ENCODE results near the gene SLC4A11. TPM values are rescaled to one million over a fixed set of nuclear protein-coding genes. Genes with fewer than 3 reads are reported as not detected.
A peak's percentile ranks its signal among the peaks of the same experiment; 100 is the strongest.

Gene SLC4A11
- 1 to 10 TPM in 1 of 2 donors, under 1 TPM in 1; 0.53 to 1.9 TPM for total RNA-seq

DNA sequence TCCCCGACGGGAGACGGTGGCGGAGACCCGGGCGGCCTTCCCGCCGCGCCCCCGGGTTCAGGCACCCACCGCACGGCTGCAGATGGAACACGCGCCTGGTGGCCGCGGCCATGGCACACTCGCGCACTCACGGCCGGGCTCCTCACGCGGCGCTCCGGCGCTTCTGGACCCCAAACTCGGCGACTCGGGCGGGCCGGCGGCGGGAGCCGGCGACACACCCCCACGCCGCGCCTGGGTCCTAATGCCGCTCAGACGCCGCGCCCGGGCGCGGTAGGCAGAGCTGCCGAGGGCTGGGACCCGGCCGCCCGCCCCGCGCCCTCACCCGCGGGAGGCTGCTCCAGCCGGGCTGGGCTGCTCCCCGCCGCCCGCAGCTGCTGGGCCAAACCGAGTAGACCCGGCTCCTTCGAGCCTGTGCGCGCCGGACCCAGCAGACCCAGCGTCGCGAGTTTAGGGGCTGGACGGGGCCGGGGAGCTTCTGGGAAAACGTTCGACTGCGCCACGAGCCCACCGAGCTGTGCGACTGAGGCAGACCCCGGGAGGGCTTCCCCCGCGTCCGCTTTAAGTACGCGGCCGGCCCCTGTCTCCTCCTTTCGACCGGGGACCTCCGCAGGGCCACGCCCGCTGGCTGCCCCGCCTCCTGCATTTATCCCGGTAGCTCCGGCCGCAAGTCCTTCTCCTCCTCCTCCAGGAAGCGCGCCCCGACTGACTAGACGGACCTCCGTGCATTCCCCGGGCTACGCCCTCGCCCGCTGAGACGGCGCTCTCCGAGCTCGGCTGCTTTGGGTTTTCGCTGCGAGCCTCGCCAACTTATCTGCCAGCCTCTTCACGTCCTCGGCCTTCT is at the start of gene SLC4A11:
Gene SLC4A11, minus strand, starts transcription at position 165 of the 841 bp plus-strand sequence. Its CDS starts 53 bp downstream, at position 112.
- Mint-ChIP-seq H3K27ac (no peak within 1 kb of the TSS), H3K4me3 (peak within 1 kb of the TSS; percentile 85 to 95), H3K4me1 (ENCODE audit: low read depth) (peaks cover 11% of the 10 kb centered on the region), H3K27me3 (ENCODE audit: low read depth) (peaks cover 62% of the 10 kb centered on the region), H3K9me3 (no peaks in the 10 kb centered on the region), H3K36me3 (ENCODE audit: insufficient read depth in 2 of 2) (peaks cover 0 to 5% of the 10 kb centered on the region in 2 donors)
- peak; percentile 78 to 79 for ATAC-seq (replicated peaks in 1 of 2)
- peak; percentile 59 to 65 for DNase-seq

DNA sequence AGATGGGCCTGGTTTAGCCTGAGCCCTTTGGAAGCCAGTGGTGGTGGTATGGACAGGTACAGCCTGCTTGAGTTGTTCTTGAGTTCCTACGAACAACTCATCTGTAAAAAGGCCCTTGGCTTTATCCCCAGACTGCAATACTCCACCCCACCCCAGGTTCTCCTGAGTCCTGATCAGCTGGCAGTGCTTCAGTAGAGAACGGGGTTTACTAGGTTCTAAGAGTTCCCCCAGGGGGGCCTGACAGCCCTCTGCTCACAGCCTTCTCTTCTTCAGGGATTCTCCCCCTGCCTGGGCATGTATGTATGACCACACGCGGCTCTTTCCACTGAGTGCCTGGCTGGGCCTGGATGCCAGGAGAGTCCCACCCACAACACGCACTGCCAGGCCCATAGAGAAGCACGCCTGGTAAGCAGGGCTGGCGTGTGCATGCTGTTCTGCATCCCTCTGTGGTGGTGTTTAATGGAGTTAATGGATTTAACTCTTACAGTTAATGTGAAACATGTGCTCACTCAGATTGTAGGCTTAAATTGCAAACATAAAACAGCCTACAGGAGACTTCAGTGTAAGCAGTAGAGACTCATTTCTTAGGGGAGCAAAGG is 44.3 kb upstream of the SLC4A11 start:
- Mint-ChIP-seq H3K4me3 (no peak overlapping the region), H3K9me3 (no peaks in the 10 kb centered on the region), H3K27me3 (ENCODE audit: low read depth) (no peaks in the 10 kb centered on the region), H3K36me3 (ENCODE audit: insufficient read depth in 2 of 2) (no peaks in the 10 kb centered on the region), H3K27ac (no peak overlapping the region), H3K4me1 (ENCODE audit: low read depth) (peaks cover 5% of the 10 kb centered on the region)
- DNase-seq (no peak), ATAC-seq (replicated peaks in 1 of 2) (no peak)

DNA sequence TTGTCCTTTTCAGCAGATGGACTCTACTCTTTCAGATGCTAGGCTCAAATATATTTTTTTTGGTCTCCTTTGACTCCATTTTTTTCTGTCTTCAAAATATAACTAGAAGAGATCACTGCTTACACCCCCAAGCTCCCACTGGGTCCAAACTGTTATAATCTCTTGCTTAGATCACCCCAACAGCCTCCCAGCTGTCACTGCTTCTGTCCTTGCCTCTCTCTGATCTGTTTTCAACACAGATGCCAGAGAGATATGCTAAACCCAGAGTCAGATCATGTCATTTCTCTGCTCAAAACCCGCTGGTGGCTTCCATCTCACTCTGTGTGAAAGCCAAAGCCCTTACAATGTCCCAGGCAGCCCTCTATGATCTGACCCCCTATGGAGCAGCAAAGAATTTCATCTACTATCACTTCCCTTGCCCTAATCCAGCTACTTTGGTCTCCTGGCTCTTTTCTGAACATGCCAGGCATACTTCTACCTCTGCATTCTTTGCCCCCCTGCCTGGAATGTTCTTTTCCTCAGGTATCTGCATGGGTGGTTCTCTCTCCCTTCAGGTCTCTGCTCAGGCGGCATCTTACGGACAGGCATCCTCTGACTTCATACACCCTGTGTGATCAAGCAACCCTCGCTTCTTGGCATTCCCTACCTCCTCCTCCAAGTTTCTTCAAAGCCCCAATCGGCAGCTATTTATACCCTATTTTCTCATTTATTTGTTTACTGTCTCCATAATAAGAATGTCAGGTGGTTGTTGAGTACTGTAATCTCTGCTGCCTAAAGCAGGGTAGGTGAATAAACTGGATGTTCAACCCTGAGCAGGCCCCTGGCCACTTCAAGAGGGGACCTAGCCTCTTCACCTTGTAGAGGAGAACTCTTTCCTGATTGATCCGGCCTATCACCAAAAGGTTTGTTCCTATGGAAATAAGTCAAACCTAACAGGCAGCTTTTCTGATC is 43.6 kb upstream of the SLC4A11 start:
- no peaks in the 10 kb centered on the region for H3K9me3 Mint-ChIP-seq
- ATAC-seq (replicated peaks in 1 of 2): no peak
- H3K36me3 Mint-ChIP-seq (ENCODE audit: insufficient read depth in 2 of 2): no peaks in the 10 kb centered on the region
- H3K27me3 Mint-ChIP-seq (ENCODE audit: low read depth): no peaks in the 10 kb centered on the region
- H3K4me1 Mint-ChIP-seq (ENCODE audit: low read depth): peaks cover 5% of the 10 kb centered on the region
- H3K4me3 Mint-ChIP-seq: no peak overlapping the region
- H3K27ac Mint-ChIP-seq: no peak overlapping the region
- no peak for DNase-seq

DNA sequence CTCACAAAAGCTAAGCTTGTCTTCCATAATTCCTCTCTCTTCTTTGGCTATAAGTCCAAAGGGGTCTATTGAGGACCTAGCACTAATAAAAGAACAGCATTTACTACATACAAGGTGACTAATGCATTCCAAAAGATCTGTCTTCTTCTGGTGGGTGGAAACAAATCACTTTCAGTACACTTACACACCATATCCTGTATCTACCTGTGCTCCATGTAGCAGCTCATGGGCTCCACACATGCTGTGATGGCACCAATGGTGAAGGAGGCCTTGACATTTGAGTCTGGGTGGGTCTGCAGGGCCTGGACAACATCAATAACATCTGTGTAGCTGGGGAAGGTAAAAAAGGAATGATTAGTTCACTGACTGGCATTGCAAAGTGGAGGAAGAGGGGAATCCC is 42.4 kb upstream of the SLC4A11 start:
- ATAC-seq (replicated peaks in 1 of 2) (no peak), DNase-seq (no peak)
- Mint-ChIP-seq H3K9me3 (no peaks in the 10 kb centered on the region), H3K4me1 (ENCODE audit: low read depth) (peaks cover 5% of the 10 kb centered on the region), H3K36me3 (ENCODE audit: insufficient read depth in 2 of 2) (no peaks in the 10 kb centered on the region), H3K27me3 (ENCODE audit: low read depth) (no peaks in the 10 kb centered on the region), H3K4me3 (no peak overlapping the region), H3K27ac (no peak overlapping the region)

DNA sequence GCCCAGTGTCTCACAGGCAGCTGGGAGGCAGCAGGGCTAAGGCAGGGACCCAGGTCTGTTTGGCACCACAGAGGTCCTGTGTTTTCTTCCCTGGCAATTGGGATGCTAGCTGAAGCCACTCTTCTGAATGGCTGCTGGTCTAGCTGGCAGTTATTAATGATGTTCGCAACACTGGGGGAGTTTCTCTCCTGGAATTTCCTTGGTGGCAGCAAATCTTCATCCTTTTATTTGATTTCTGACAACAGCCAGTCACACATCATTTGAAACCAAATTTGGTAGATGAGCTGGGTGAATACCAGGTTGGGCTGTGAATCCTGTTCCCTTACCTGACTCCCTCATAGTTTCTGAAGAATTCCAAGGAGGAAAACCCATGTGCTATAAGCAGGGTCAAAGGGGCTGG is 40.8 kb upstream of the SLC4A11 start:
- Mint-ChIP-seq H3K4me1 (ENCODE audit: low read depth) (peaks cover 5% of the 10 kb centered on the region), H3K27me3 (ENCODE audit: low read depth) (no peaks in the 10 kb centered on the region), H3K27ac (no peak overlapping the region), H3K4me3 (no peak overlapping the region), H3K36me3 (ENCODE audit: insufficient read depth in 2 of 2) (no peaks in the 10 kb centered on the region), H3K9me3 (no peaks in the 10 kb centered on the region)
- ATAC-seq (replicated peaks in 1 of 2): no peak
- DNase-seq: no peak

DNA sequence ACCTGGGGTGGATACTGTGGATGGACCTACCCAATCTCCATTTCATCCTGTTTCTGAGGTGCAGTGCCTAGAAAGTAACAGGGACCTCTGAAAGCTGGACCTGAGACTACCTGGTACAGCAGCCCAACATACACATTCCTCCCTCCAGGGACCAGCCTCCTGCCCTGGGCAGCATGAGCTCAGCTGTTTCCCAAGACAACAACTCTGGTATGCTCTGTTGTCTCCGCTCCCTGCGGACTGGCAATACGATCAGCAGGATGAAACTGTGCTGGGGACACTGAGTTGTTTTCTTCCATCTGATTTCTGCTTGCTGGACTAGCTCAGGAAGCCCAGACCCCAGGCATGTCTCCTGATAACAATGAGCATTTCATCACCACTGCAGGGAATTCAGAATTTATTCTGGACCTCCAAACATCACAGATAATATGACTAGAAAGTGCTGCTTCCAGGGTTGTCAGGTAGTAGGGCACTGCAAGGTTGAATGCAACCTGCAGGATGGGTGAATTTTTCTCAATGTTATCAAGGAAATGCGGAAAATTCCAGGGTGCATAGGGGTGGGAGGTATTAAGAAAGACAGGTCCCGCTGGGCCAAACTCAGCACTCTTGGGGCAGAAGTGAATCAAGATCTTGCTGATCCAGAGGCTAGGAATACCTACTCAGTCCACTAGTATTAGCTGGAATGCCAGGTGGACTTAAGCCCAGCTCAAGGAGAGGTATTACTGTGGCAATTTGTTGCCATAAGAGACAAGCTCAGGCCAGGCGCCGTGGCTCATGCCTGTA is 38.9 kb upstream of the SLC4A11 start:
- H3K27ac Mint-ChIP-seq: no peak overlapping the region
- no peaks in the 10 kb centered on the region for H3K9me3 Mint-ChIP-seq
- DNase-seq (no peak), ATAC-seq (replicated peaks in 1 of 2) (no peak)
- peaks cover 5% of the 10 kb centered on the region for H3K4me1 Mint-ChIP-seq (ENCODE audit: low read depth)
- H3K36me3 Mint-ChIP-seq (ENCODE audit: insufficient read depth in 2 of 2): no peaks in the 10 kb centered on the region
- no peaks in the 10 kb centered on the region for H3K27me3 Mint-ChIP-seq (ENCODE audit: low read depth)
- H3K4me3 Mint-ChIP-seq: no peak overlapping the region

DNA sequence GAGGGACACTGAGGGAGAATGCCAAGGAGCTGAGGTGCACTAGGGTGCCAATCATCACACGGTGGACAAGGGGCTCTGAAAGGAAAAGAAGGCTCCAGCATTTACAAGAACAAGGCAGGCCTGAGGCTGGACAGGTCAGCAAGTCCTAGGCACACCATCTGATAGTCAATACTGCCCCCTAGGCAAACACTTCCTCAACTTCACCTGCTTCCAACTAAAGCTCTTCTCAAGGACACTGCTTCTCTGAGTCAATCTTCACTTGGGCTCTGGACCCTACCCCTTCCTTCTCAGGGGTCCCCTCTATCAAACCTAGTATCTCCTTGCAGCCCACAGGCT is 37.7 kb upstream of the SLC4A11 start:
- Mint-ChIP-seq H3K36me3 (ENCODE audit: insufficient read depth in 2 of 2) (no peaks in the 10 kb centered on the region), H3K4me3 (no peak overlapping the region), H3K4me1 (ENCODE audit: low read depth) (peaks cover 4% of the 10 kb centered on the region), H3K27me3 (ENCODE audit: low read depth) (no peaks in the 10 kb centered on the region), H3K9me3 (no peaks in the 10 kb centered on the region), H3K27ac (no peak overlapping the region)
- peak in 1 of 2 donors; percentile 15 for DNase-seq
- ATAC-seq (replicated peaks in 1 of 2): peak in 1 of 2 donors; percentile 33

DNA sequence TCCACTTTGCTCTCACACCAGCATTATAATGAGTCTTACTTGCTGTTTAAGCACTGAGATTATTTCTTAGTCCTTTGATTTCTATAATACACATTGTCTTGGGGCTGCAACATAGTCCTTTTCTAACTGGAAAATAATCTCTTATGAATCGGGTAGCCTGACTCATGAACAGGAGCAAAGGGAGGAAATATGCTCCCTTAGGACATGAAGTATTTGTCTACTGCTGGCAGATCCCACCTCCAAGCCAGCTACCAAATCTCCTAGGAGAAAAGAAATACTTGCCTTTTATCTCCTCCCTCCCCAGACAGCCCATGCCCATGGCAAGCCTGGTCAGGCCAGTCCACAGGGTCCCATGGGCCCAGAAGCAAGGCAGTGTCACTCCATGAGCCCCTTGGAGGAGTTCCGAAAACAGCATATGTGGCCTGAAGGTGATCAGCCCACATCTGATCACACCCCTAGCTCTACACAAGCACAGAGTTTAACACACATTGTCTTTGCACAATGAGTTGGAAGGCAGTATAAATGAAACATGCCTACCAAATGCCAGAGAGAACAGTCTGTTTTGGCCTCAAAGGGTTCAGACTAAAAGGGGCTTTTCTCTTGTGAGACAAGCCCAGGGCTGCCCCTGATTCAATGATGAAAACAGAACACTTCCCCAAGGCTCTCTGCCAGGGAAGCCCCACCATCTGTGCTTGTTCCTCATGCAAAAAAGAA is 37.1 kb upstream of the SLC4A11 start:
- ATAC-seq (replicated peaks in 1 of 2) (no peak), DNase-seq (no peak)
- H3K36me3 Mint-ChIP-seq (ENCODE audit: insufficient read depth in 2 of 2): no peaks in the 10 kb centered on the region
- no peaks in the 10 kb centered on the region for H3K4me1 Mint-ChIP-seq (ENCODE audit: low read depth)
- H3K9me3 Mint-ChIP-seq: no peaks in the 10 kb centered on the region
- no peaks in the 10 kb centered on the region for H3K27me3 Mint-ChIP-seq (ENCODE audit: low read depth)
- no peak overlapping the region for H3K27ac Mint-ChIP-seq
- no peak overlapping the region for H3K4me3 Mint-ChIP-seq

DNA sequence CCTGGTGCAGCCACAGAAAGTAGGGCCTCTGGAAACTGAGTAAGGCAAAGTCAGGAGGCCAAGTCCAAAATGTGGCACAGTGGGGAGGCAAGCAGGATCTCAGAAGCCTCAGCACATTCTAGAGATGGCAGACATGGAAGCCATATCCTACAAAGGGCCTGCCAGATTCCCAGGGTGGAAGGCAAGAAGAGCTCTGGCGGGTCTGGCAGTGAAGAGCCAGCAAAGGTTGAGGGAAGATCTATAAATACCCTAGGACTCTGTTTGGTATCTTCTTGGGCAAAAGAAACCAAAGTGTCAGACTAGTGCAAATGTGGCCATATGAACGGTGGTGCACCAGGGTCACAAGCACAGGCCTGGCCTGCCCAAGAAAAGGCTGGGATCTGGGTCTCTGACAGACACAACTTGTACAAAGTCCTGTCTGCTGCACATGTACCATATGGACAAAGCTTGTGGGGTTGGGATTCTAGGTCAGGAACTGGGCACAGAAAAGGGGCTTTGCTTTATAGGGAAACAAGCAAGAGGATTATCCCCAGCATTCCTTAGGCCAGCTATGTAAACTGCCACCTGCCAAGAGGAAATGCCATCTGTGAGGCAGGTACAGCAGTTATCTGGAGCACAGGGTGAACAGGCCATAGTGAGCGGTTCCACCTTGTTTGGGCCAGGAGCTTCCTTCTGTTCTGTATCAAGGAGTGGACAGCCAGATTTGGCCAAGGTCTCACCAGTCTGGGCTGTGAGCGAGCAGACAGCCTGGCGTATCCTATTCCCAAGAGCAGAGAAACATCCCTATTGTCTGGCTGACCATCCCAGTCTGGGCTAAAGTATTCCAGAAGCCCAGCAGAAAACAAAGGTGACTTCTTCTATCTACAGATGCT is 36.3 kb upstream of the SLC4A11 start:
- Mint-ChIP-seq H3K9me3 (no peaks in the 10 kb centered on the region), H3K27me3 (ENCODE audit: low read depth) (no peaks in the 10 kb centered on the region), H3K4me3 (no peak overlapping the region), H3K27ac (no peak overlapping the region), H3K4me1 (ENCODE audit: low read depth) (no peaks in the 10 kb centered on the region), H3K36me3 (ENCODE audit: insufficient read depth in 2 of 2) (no peaks in the 10 kb centered on the region)
- DNase-seq (no peak), ATAC-seq (replicated peaks in 1 of 2) (no peak)

DNA sequence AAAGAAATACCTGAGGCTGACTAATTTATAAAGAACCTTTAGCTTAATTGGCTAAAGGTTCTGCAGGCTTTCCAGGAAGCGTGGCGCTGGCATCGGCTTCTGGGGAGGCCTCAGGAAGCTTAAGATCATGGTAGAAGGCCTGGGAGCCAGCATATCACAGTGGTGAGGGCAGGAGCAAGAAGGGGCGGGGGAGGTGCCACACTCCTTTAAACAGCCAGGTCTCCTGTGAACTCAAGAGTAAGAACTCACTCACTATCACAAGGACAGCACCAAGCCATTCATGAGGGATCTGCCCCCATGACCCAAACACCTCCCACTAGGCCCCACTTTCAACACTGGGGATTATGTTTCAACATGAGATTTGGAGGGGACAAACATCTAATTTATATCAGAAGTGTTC is 34.4 kb upstream of the SLC4A11 start:
- no peak overlapping the region for H3K27ac Mint-ChIP-seq
- no peaks in the 10 kb centered on the region for H3K27me3 Mint-ChIP-seq (ENCODE audit: low read depth)
- ATAC-seq (replicated peaks in 1 of 2) (no peak), DNase-seq (no peak)
- H3K9me3 Mint-ChIP-seq: no peaks in the 10 kb centered on the region
- no peaks in the 10 kb centered on the region for H3K4me1 Mint-ChIP-seq (ENCODE audit: low read depth)
- H3K36me3 Mint-ChIP-seq (ENCODE audit: insufficient read depth in 2 of 2): no peaks in the 10 kb centered on the region
- H3K4me3 Mint-ChIP-seq: no peak overlapping the region

DNA sequence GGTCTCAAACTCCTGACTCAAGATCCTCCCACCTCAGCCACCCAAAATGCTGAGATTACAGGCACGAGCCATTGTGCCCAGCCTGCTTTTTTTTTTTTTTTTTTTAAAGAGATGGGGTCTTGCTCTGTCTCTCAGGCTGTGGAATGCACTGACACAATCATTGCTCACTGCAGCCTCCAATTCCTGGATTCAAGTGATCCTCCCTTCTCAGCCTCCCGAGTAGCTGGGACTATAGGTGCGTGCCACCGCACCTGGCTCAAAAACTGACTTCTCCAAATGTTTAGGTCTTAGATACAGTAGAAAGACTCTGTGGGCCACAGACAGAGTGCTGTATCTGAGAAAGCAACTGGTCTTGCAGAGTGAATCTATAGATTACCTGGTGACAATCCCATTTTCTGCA is 31.1 kb upstream of the SLC4A11 start:
- ATAC-seq (replicated peaks in 1 of 2): no peak
- Mint-ChIP-seq H3K4me3 (no peak overlapping the region), H3K36me3 (ENCODE audit: insufficient read depth in 2 of 2) (no peaks in the 10 kb centered on the region), H3K4me1 (ENCODE audit: low read depth) (no peaks in the 10 kb centered on the region), H3K9me3 (no peaks in the 10 kb centered on the region), H3K27me3 (ENCODE audit: low read depth) (no peaks in the 10 kb centered on the region), H3K27ac (no peak overlapping the region)
- DNase-seq: no peak
